WTC11 (cell line): ENCODE measurements around the gene DHTKD1. TPM values are rescaled to one million over a fixed set of nuclear protein-coding genes. Genes with fewer than 3 reads are reported as not detected.

Source experiments
- ATAC-seq: fragments of 200-7000 bp; cut with Tn5 transposase; 2 replicates; pipeline ENCODE4 v1.10.0; 2021; ENCODE audit warnings: mild to moderate bottlenecking, moderate library complexity
- CTCF ChIA-PET: fragments of 300-600 bp; sonication (Branson Sonifier 250); formaldehyde crosslinking; loops from one replicate; lab custom pipeline; 2021; ENCODE audit warnings: antibody characterized with exemption; lab: Charles Lee
- POLR2A ChIA-PET: fragments of 350-600 bp; sonication (Branson Sonifier 250); formaldehyde crosslinking; loops from one replicate; lab custom pipeline; 2021; ENCODE audit warnings: antibody characterized with exemption; lab: Charles Lee
- DNase-seq: peaks from one replicate; pipeline ENCODE4 v3.0.0; 2021; ENCODE audit warnings: low spot score
- H3K27ac Mint-ChIP-seq: 2 replicates; pipeline ENCODE4 v1.8.0; 2021; ENCODE audit warnings: mixed read lengths
- H3K27me3 Mint-ChIP-seq: 2 replicates; pipeline ENCODE4 v1.8.0; 2021; ENCODE audit warnings: low read depth, mild to moderate bottlenecking, moderate library complexity, mixed read lengths
- H3K36me3 Mint-ChIP-seq: 2 replicates; pipeline ENCODE4 v1.8.0; 2021; ENCODE audit warnings: mixed read lengths
- H3K4me1 Mint-ChIP-seq: 2 replicates; pipeline ENCODE4 v1.8.0; 2022; ENCODE audit warnings: mixed read lengths
- H3K4me3 Mint-ChIP-seq: 2 replicates; pipeline ENCODE4 v1.8.0; 2021; ENCODE audit warnings: mild to moderate bottlenecking, moderate library complexity, mixed read lengths
- H3K9me3 Mint-ChIP-seq: 2 replicates; pipeline ENCODE4 v1.8.0; 2021; ENCODE audit warnings: mixed read lengths
- AR ChIP-seq: fragments of 250-450 bp; sonication (Bioruptor Pico); IDR thresholded peaks from 2 replicates; pipeline ENCODE4 v1.9.0; 2021; ENCODE audit warnings: mild to moderate bottlenecking
- ATF2 ChIP-seq: sonication (generic); formaldehyde crosslinking; IDR thresholded peaks from 2 replicates; pipeline ENCODE4 v1.8.1; 2022; ENCODE audit warnings: low read depth, missing genetic modification reagents, borderline replicate concordance
- CBFB ChIP-seq: sonication (generic); formaldehyde crosslinking; IDR thresholded peaks from 2 replicates; pipeline ENCODE4 v1.8.1; 2022; ENCODE audit warnings: mild to moderate bottlenecking, low read depth, missing genetic modification reagents
- E2F1 ChIP-seq: sonication (generic); formaldehyde crosslinking; IDR thresholded peaks from 2 replicates; pipeline ENCODE4 v1.8.0; 2022; ENCODE audit warnings: mild to moderate bottlenecking, missing genetic modification reagents
- JUN ChIP-seq: sonication (generic); formaldehyde crosslinking; IDR thresholded peaks from 2 replicates; pipeline ENCODE4 v1.8.0; 2023; ENCODE audit warnings: mild to moderate bottlenecking, missing genetic modification reagents
- NFATC4 ChIP-seq: fragments of 250-450 bp; sonication (Bioruptor Pico); IDR thresholded peaks from 2 replicates; pipeline ENCODE4 v1.9.0; 2021; ENCODE audit warnings: mild to moderate bottlenecking
- NFYB ChIP-seq: sonication (generic); formaldehyde crosslinking; conservative IDR thresholded peaks from 2 replicates; pipeline ENCODE4 v1.8.0; 2022; ENCODE audit warnings: low read depth, missing genetic modification reagents
- OVOL2 ChIP-seq: fragments of 250-450 bp; sonication (Bioruptor Pico); IDR thresholded peaks from 2 replicates; pipeline ENCODE4 v1.9.0; 2021; ENCODE audit warnings: mild to moderate bottlenecking, borderline replicate concordance
- SMAD3 ChIP-seq: sonication (generic); formaldehyde crosslinking; IDR thresholded peaks from 2 replicates; pipeline ENCODE4 v1.8.0; 2022; ENCODE audit warnings: missing genetic modification reagents, mild to moderate bottlenecking, borderline replicate concordance
- STAT6 ChIP-seq: sonication (generic); formaldehyde crosslinking; conservative IDR thresholded peaks from 2 replicates; pipeline ENCODE4 v1.8.1; 2023; ENCODE audit warnings: mild to moderate bottlenecking, low read depth, missing genetic modification reagents, moderate library complexity
- TEAD1 ChIP-seq: sonication (generic); formaldehyde crosslinking; IDR thresholded peaks from 2 replicates; pipeline ENCODE4 v1.8.0; 2022; ENCODE audit warnings: mild to moderate bottlenecking, missing genetic modification reagents
- ZBTB21 ChIP-seq: sonication (generic); formaldehyde crosslinking; IDR thresholded peaks from 2 replicates; pipeline ENCODE4 v1.8.1; 2023; ENCODE audit warnings: mild to moderate bottlenecking, missing genetic modification reagents, borderline replicate concordance
- ZNF219 ChIP-seq: sonication (generic); formaldehyde crosslinking; IDR thresholded peaks from 2 replicates; pipeline ENCODE4 v1.8.0; 2023; ENCODE audit warnings: missing genetic modification reagents, mild to moderate bottlenecking, borderline replicate concordance
- ZNF281 ChIP-seq: sonication (generic); formaldehyde crosslinking; IDR thresholded peaks from 2 replicates; pipeline ENCODE4 v1.8.0; 2023; ENCODE audit warnings: mild to moderate bottlenecking, missing genetic modification reagents
- ZNF396 ChIP-seq: fragments of 250-450 bp; sonication (Bioruptor Pico); IDR thresholded peaks from 2 replicates; pipeline ENCODE4 v1.8.0; 2021; ENCODE audit warnings: mild to moderate bottlenecking, moderate library complexity, borderline replicate concordance
- total RNA-seq: library from RNA; stranded (reverse); gene quantifications from 3 replicates; pipeline ENCODE4 v1.2.3, GENCODE V29; 2021
- TF ChIP-seq, protein P1 (sequence below): sonication (generic); formaldehyde crosslinking; IDR thresholded peaks from 2 replicates; pipeline ENCODE4 v1.8.1; 2022; ENCODE audit warnings: mild to moderate bottlenecking, moderate library complexity, missing genetic modification reagents
- TF ChIP-seq, protein P2 (sequence below): sonication (generic); formaldehyde crosslinking; IDR thresholded peaks from 2 replicates; pipeline ENCODE4 v1.8.1; 2023; ENCODE audit warnings: mild to moderate bottlenecking, missing genetic modification reagents, moderate library complexity
- TF ChIP-seq, protein P3 (sequence below): sonication (generic); formaldehyde crosslinking; IDR thresholded peaks from 2 replicates; pipeline ENCODE4 v1.8.1; 2023; ENCODE audit warnings: mild to moderate bottlenecking, missing genetic modification reagents

DHTKD1 gene
- total RNA-seq, 1 experiment from 2014 or later = 57.9 TPM

- POLR2A ChIA-PET = no interaction called here
- Mint-ChIP-seq H3K9me3 (no peaks in the 10 kb centered on the region), H3K27ac (no peak overlapping the region), H3K27me3 (no peaks in the 10 kb centered on the region), H3K4me3 (no peak overlapping the region), H3K36me3 (peaks cover 20% of the 10 kb centered on the region), H3K4me1 (no peaks in the 10 kb centered on the region)
- TF ChIP-seq ZBTB21 = no peak
- TF ChIP-seq SMAD3 (CRISPR knock-in tag) = no peak
- no peak for TF ChIP-seq NFYB
- TF ChIP-seq ZNF396 (CRISPR knock-in tag) = no peak
- TF ChIP-seq, protein P1, sequence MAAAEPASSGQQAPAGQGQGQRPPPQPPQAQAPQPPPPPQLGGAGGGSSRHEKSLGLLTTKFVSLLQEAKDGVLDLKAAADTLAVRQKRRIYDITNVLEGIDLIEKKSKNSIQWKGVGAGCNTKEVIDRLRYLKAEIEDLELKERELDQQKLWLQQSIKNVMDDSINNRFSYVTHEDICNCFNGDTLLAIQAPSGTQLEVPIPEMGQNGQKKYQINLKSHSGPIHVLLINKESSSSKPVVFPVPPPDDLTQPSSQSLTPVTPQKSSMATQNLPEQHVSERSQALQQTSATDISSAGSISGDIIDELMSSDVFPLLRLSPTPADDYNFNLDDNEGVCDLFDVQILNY (CRISPR knock-in tag) = no peak
- TF ChIP-seq E2F1 (CRISPR knock-in tag) = no peak
- TF ChIP-seq ZNF219 (CRISPR knock-in tag) = no peak
- TF ChIP-seq, protein P2, sequence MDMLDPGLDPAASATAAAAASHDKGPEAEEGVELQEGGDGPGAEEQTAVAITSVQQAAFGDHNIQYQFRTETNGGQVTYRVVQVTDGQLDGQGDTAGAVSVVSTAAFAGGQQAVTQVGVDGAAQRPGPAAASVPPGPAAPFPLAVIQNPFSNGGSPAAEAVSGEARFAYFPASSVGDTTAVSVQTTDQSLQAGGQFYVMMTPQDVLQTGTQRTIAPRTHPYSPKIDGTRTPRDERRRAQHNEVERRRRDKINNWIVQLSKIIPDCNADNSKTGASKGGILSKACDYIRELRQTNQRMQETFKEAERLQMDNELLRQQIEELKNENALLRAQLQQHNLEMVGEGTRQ (CRISPR knock-in tag) = no peak
- TF ChIP-seq TEAD1 = no peak
- no peak for TF ChIP-seq STAT6 (CRISPR knock-in tag)
- TF ChIP-seq, protein P3, sequence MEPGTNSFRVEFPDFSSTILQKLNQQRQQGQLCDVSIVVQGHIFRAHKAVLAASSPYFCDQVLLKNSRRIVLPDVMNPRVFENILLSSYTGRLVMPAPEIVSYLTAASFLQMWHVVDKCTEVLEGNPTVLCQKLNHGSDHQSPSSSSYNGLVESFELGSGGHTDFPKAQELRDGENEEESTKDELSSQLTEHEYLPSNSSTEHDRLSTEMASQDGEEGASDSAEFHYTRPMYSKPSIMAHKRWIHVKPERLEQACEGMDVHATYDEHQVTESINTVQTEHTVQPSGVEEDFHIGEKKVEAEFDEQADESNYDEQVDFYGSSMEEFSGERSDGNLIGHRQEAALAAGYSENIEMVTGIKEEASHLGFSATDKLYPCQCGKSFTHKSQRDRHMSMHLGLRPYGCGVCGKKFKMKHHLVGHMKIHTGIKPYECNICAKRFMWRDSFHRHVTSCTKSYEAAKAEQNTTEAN = no peak
- no peak for TF ChIP-seq ZNF281
- TF ChIP-seq CBFB (CRISPR knock-in tag) = no peak
- TF ChIP-seq JUN (CRISPR knock-in tag) = no peak
- no peak for TF ChIP-seq AR
- TF ChIP-seq ATF2 (CRISPR knock-in tag) = no peak
- no peak for TF ChIP-seq OVOL2 (CRISPR knock-in tag)
- TF ChIP-seq NFATC4 (CRISPR knock-in tag) = no peak
- DNase-seq (no peak), ATAC-seq (no peak)
- CTCF ChIA-PET = interaction anchor here (0.8 kb wide), 1 partner anchor 9 kb away, joined by 5 read pairs; no protein-coding TSS in a partner anchor
Observed at GRCh38 chr10:12140038-12140437, 71.3 kb downstream of the DHTKD1 start.
